ENCODE results near the gene TPBGL.

The TPBGL gene

GRCh38 chr11:75240311-75241035 lies at the start of gene TPBGL:
Gene TPBGL, plus strand, starts transcription at chr11:75240774. Its CDS starts 276 bp downstream, at chr11:75241050.
- peak in 1 of 3 experiments; percentile 32 for DNase-seq (ENCODE audit: low read depth in 3 of 3)

GRCh38 chr11:75191330-75191717 lies 49.2 kb upstream of the TPBGL start:
- no peak for DNase-seq (ENCODE audit: low read depth in 3 of 3)

GRCh38 chr11:75193271-75193670 lies 47.3 kb upstream of the TPBGL start:
- no peak for DNase-seq (ENCODE audit: low read depth in 3 of 3)

GRCh38 chr11:75193711-75194110 lies 46.9 kb upstream of the TPBGL start:
- no peak for DNase-seq (ENCODE audit: low read depth in 3 of 3)

GRCh38 chr11:75194147-75194546 lies 46.4 kb upstream of the TPBGL start:
- no peak for DNase-seq (ENCODE audit: low read depth in 3 of 3)

GRCh38 chr11:75195167-75195962 lies 45.2 kb upstream of the TPBGL start:
- DNase-seq (ENCODE audit: low read depth in 3 of 3): no peak

- no peak for DNase-seq (ENCODE audit: low read depth in 3 of 3)
Observed at GRCh38 chr11:75196426-75196825, 44.1 kb upstream of the TPBGL start.

- DNase-seq (ENCODE audit: low read depth in 3 of 3): no peak
Observed at GRCh38 chr11:75197512-75198277, 42.9 kb upstream of the TPBGL start.

GRCh38 chr11:75198278-75198973 lies 42.1 kb upstream of the TPBGL start:
- no peak for DNase-seq (ENCODE audit: low read depth in 3 of 3)

- no peak for DNase-seq (ENCODE audit: low read depth in 3 of 3)
Observed at GRCh38 chr11:75199412-75199955, 41.1 kb upstream of the TPBGL start.

GRCh38 chr11:75200051-75200450 lies 40.5 kb upstream of the TPBGL start:
- DNase-seq (ENCODE audit: low read depth in 3 of 3): no peak

GRCh38 chr11:75200531-75200930 lies 40.0 kb upstream of the TPBGL start:
- no peak for DNase-seq (ENCODE audit: low read depth in 3 of 3)

GRCh38 chr11:75201771-75202170 lies 38.8 kb upstream of the TPBGL start:
- no peak for DNase-seq (ENCODE audit: low read depth in 3 of 3)

- DNase-seq (ENCODE audit: low read depth in 3 of 3): no peak
Observed at GRCh38 chr11:75202195-75202594, 38.4 kb upstream of the TPBGL start.

GRCh38 chr11:75203138-75203537 lies 37.4 kb upstream of the TPBGL start:
- DNase-seq (ENCODE audit: low read depth in 3 of 3): no peak

GRCh38 chr11:75203641-75204011 lies 36.9 kb upstream of the TPBGL start:
- DNase-seq (ENCODE audit: low read depth in 3 of 3): no peak

GRCh38 chr11:75204012-75204674 lies 36.4 kb upstream of the TPBGL start:
- DNase-seq (ENCODE audit: low read depth in 3 of 3): no peak

GRCh38 chr11:75204685-75205563 lies 35.6 kb upstream of the TPBGL start:
- DNase-seq (ENCODE audit: low read depth in 3 of 3): peak; percentile 68 to 83 (median 76)

- DNase-seq (ENCODE audit: low read depth in 3 of 3): no peak
Observed at GRCh38 chr11:75205564-75206020, 35.0 kb upstream of the TPBGL start.

GRCh38 chr11:75208446-75208845 lies 32.1 kb upstream of the TPBGL start:
- DNase-seq (ENCODE audit: low read depth in 3 of 3): no peak
